Measurements from ENCODE around the gene SMPD4. TPM values are rescaled to one million over a fixed set of nuclear protein-coding genes. Genes with fewer than 3 reads are reported as not detected.
"Not testable (repeated sequence)": the region's sequence is repeated elsewhere in the genome, so short reads cannot be mapped to it uniquely, and the experiment has no call there.

Gene SMPD4
- total and polyA plus RNA-seq, 9 of the 15 experiments (the other 6 are each of a cell fraction or from before 2014, with no cell fraction given): 7.5 to 123 (median 35.7) TPM

DNA sequence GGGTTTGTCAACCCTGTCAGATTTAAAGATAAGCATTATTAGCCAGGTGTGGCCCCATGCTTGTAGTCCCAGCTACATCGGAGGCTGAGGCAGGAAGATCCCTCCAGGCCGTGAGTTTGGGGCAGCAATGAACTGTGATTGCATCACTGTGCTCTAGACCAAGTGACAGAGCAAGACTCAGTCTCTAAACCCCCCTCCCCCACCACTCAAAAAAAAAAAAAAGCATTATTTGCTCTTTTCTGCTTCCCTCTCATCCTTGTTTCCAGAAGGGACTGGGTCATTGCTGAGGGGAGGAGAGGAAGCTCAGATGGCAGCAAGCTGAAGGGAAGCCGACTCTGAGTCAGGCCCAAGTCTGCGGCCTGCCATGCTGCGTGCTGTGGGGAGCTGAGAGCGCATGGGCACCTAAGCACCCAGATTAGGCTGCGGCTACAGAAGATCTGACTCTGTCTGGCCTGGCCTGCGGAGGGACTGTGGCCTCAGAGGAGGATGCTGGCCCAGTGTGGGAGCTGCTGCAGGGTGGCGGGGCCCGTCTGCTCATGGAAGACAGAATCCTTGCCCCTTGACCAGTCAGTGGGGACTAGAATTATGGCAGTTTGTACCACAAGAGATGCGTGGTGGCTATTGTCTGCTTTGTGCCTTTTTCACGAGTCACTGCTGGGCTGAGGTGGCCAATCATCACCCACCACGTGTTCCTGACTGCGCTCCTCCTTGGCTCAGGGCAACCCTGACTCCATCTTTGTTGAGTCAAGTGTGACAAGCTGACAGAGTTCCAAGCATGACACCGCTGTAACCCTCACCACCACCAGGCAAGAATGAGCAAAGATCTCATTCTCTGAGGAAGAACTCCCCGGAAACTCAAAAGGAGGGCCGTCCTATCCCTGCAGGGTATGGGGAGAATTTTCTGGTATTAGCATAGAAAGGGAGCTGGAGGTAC is 6.7 kb upstream of the SMPD4 start:
- intact Hi-C loops (cut with micrococcal nuclease): loop anchor here (10.0 kb wide), 1 partner anchor 1297 kb away; no protein-coding TSS in a partner anchor
- peaks cover 9 to 25% of the 10 kb centered on the region in 2 experiments; a peak in 4 of 5 replicates for H3K4me1 ChIP-seq (replicated peaks in 1 of 2; ENCODE audit: control insufficient read depth in 2 of 2, insufficient read depth in 2 of 2, low read length in 2 of 2)
- POLR2A ChIA-PET: interaction anchor here (0.7 kb wide), 1 partner anchor 9 kb away, joined by 3 read pairs; no protein-coding TSS in a partner anchor
- H3K27me3 ChIP-seq (ENCODE audit: control insufficient read depth in 2 of 2, insufficient read depth in 2 of 2, low read length in 2 of 2); DNase-seq (ENCODE audit: extremely low read depth in 1 of 4, low spot score in 3 of 4); H4K20me1 ChIP-seq (replicated peaks; ENCODE audit: control insufficient read depth, insufficient read depth, low read length); H3K4me2 ChIP-seq (ENCODE audit: insufficient read depth, low read length); CTCF ChIA-PET (ENCODE audit: low intra/inter-chr PET ratio); H2AFZ ChIP-seq (ENCODE audit: low read depth, low read length); H3K27ac ChIP-seq (ENCODE audit: extremely low read depth, low read depth, low read length); H3K9me3 ChIP-seq (replicated peaks; ENCODE audit: control insufficient read depth, insufficient read depth, low read depth, low read length); in situ Hi-C loops (cut with MboI); H3K9me1 ChIP-seq (ENCODE audit: control insufficient read depth, insufficient read depth, low read length); BruUV-seq (replicated peaks); H3K4me3 ChIP-seq; TF ChIP-seq NR2C1 (IDR thresholded peaks at IDR 0.05): not testable (repeated sequence)
- peaks cover 27% of the 10 kb centered on the region; the same call in 2 of the 3 replicates for H3K36me3 ChIP-seq (ENCODE audit: control insufficient read depth, insufficient read depth, low read length)
- TF ChIP-seq, protein P1, sequence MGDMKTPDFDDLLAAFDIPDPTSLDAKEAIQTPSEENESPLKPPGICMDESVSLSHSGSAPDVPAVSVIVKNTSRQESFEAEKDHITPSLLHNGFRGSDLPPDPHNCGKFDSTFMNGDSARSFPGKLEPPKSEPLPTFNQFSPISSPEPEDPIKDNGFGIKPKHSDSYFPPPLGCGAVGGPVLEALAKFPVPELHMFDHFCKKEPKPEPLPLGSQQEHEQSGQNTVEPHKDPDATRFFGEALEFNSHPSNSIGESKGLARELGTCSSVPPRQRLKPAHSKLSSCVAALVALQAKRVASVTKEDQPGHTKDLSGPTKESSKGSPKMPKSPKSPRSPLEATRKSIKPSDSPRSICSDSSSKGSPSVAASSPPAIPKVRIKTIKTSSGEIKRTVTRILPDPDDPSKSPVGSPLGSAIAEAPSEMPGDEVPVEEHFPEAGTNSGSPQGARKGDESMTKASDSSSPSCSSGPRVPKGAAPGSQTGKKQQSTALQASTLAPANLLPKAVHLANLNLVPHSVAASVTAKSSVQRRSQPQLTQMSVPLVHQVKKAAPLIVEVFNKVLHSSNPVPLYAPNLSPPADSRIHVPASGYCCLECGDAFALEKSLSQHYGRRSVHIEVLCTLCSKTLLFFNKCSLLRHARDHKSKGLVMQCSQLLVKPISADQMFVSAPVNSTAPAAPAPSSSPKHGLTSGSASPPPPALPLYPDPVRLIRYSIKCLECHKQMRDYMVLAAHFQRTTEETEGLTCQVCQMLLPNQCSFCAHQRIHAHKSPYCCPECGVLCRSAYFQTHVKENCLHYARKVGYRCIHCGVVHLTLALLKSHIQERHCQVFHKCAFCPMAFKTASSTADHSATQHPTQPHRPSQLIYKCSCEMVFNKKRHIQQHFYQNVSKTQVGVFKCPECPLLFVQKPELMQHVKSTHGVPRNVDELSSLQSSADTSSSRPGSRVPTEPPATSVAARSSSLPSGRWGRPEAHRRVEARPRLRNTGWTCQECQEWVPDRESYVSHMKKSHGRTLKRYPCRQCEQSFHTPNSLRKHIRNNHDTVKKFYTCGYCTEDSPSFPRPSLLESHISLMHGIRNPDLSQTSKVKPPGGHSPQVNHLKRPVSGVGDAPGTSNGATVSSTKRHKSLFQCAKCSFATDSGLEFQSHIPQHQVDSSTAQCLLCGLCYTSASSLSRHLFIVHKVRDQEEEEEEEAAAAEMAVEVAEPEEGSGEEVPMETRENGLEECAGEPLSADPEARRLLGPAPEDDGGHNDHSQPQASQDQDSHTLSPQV (IDR thresholded peaks at IDR 0.05): peak; percentile 87
- TF ChIP-seq ZNF384 (IDR thresholded peaks at IDR 0.05; ENCODE audit: low read depth, low read length): peak; percentile 64
- TF ChIP-seq, protein P2, sequence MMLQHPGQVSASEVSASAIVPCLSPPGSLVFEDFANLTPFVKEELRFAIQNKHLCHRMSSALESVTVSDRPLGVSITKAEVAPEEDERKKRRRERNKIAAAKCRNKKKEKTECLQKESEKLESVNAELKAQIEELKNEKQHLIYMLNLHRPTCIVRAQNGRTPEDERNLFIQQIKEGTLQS (IDR thresholded peaks at IDR 0.05): peak; percentile 62
- TF ChIP-seq, protein P2 (CRISPR knock-in tag; conservative IDR thresholded peaks at IDR 0.05): not testable (repeated sequence)
- peak; percentile 40; the same call in 1 of the 2 replicates for TF ChIP-seq NR2C1 (tag; IDR thresholded peaks at IDR 0.05)
- TF ChIP-seq CEBPG (CRISPR knock-in tag; IDR thresholded peaks at IDR 0.05): peak; percentile 60; the same call in 1 of the 2 replicates
- 0 out of 4 replicates have a peak, but pooled peaks of 1 of the 2 experiments have one; percentile 32 for TF ChIP-seq CEBPG (tag; conservative IDR thresholded peaks at IDR 0.05 in 1 of 2, IDR thresholded peaks at IDR 0.05 in 1 of 2)
- 0 out of 2 replicates have a peak, but pooled peaks have one; percentile 73 for TF ChIP-seq DMBX1 (CRISPR knock-in tag; IDR thresholded peaks at IDR 0.05; ENCODE audit: borderline replicate concordance)
- peak; percentile 39; the same call in 1 of the 2 replicates for TF ChIP-seq POLR2G (IDR thresholded peaks at IDR 0.05; ENCODE audit: low read depth, low read length)
- FAIRE-seq: peak; percentile 66
- ATAC-seq: peak; percentile 45
- 84% methylated on average over 12 of the region's 17 CpGs for WGBS (ENCODE audit: insufficient coverage, low coverage, missing lambda C conversion rate)
- peaks cover 20% of the 10 kb centered on the region for H3K79me2 ChIP-seq (ENCODE audit: control insufficient read depth, insufficient read depth, low read length)
- peak overlapping the region in 1 of 2 experiments; percentile 35; a peak in 1 of 4 replicates for H3K9ac ChIP-seq (ENCODE audit: insufficient read depth in 1 of 2, low read depth in 2 of 2, low read length in 2 of 2)
